HL-60 (cell line): Measurements from ENCODE around the gene RASL11A.

Experiments
- GABPA ChIP-seq: IDR thresholded peaks from 2 replicates; pipeline ENCODE4 v1.6.1; 2012; ENCODE audit warnings: low read depth
- POLR2AphosphoS5 ChIP-seq: IDR thresholded peaks from 2 replicates; pipeline ENCODE4 v1.6.1; 2012; ENCODE audit warnings: low read depth
- TF ChIP-seq, protein P1 (sequence below): IDR thresholded peaks from one replicate; pipeline ENCODE4 v1.5.1; 2011; ENCODE audit warnings: low read length, control low read depth, inconsistent platforms; ENCODE audit not compliant: insufficient read depth
- TF ChIP-seq, protein P2 (sequence below): IDR thresholded peaks from 2 replicates; pipeline ENCODE4 v1.6.1; 2012; ENCODE audit warnings: low read depth; ENCODE audit not compliant: insufficient replicate concordance

- TF ChIP-seq, protein P1, sequence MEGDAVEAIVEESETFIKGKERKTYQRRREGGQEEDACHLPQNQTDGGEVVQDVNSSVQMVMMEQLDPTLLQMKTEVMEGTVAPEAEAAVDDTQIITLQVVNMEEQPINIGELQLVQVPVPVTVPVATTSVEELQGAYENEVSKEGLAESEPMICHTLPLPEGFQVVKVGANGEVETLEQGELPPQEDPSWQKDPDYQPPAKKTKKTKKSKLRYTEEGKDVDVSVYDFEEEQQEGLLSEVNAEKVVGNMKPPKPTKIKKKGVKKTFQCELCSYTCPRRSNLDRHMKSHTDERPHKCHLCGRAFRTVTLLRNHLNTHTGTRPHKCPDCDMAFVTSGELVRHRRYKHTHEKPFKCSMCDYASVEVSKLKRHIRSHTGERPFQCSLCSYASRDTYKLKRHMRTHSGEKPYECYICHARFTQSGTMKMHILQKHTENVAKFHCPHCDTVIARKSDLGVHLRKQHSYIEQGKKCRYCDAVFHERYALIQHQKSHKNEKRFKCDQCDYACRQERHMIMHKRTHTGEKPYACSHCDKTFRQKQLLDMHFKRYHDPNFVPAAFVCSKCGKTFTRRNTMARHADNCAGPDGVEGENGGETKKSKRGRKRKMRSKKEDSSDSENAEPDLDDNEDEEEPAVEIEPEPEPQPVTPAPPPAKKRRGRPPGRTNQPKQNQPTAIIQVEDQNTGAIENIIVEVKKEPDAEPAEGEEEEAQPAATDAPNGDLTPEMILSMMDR, result no peak
- TF ChIP-seq GABPA (no peak), POLR2AphosphoS5 (no peak)
- TF ChIP-seq, protein P2, sequence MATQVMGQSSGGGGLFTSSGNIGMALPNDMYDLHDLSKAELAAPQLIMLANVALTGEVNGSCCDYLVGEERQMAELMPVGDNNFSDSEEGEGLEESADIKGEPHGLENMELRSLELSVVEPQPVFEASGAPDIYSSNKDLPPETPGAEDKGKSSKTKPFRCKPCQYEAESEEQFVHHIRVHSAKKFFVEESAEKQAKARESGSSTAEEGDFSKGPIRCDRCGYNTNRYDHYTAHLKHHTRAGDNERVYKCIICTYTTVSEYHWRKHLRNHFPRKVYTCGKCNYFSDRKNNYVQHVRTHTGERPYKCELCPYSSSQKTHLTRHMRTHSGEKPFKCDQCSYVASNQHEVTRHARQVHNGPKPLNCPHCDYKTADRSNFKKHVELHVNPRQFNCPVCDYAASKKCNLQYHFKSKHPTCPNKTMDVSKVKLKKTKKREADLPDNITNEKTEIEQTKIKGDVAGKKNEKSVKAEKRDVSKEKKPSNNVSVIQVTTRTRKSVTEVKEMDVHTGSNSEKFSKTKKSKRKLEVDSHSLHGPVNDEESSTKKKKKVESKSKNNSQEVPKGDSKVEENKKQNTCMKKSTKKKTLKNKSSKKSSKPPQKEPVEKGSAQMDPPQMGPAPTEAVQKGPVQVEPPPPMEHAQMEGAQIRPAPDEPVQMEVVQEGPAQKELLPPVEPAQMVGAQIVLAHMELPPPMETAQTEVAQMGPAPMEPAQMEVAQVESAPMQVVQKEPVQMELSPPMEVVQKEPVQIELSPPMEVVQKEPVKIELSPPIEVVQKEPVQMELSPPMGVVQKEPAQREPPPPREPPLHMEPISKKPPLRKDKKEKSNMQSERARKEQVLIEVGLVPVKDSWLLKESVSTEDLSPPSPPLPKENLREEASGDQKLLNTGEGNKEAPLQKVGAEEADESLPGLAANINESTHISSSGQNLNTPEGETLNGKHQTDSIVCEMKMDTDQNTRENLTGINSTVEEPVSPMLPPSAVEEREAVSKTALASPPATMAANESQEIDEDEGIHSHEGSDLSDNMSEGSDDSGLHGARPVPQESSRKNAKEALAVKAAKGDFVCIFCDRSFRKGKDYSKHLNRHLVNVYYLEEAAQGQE, result no peak
These were observed 10.8 kb downstream of the RASL11A start for GRCh38 chr13:27281420-27281819.
